Heart right ventricle (tissue), 16 donors: ENCODE measurements around the gene PRDM5. TPM values are rescaled to one million over a fixed set of nuclear protein-coding genes. Genes with fewer than 3 reads are reported as not detected.
A peak's percentile ranks its signal among the peaks of the same experiment; 100 is the strongest.

Experiments used
- ATAC-seq, 8 donors: fragments of 200-7000 bp; cut with Tn5 transposase; one replicate each; pipeline ENCODE4 v1.9.1; 2020; ENCODE audit warnings: mild to moderate bottlenecking in 8 of 8, moderate library complexity in 8 of 8, moderate number of reproducible peaks in 1 of 8
- DNase-seq, 2 donors: peaks; one replicate each; pipeline ENCODE4 v3.0.0-alpha.2; 2020
- H3K27ac ChIP-seq, 10 donors: fragments of 200-600 bp; sonication (generic) in 2 of 10; one replicate each; pipeline versions ENCODE4 v1.5.0 to v1.8.0; 2020 to 2022; ENCODE audit warnings: mild to moderate bottlenecking in 3 of 10
- H3K27me3 ChIP-seq, 7 donors: fragments of 200-600 bp; one replicate each; pipeline ENCODE4 v1.8.0; 2021 to 2022; ENCODE audit warnings: mild to moderate bottlenecking in 2 of 7
- H3K36me3 ChIP-seq, 9 donors: fragments of 200-600 bp; sonication (generic) in 1 of 9; one replicate each; pipeline versions ENCODE4 v1.5.0 to v1.8.0; 2020 to 2022; ENCODE audit warnings: mild to moderate bottlenecking in 2 of 9
- H3K4me1 ChIP-seq, 9 donors: fragments of 200-600 bp; sonication (generic) in 1 of 9; one replicate each; pipeline versions ENCODE4 v1.5.0 to v1.8.0; 2020 to 2022; ENCODE audit warnings: mild to moderate bottlenecking in 4 of 9
- H3K4me3 ChIP-seq, 10 donors: fragments of 200-600 bp; sonication (generic) in 2 of 10; one replicate each; pipeline versions ENCODE4 v1.5.0 to v1.8.0; 2020 to 2022; ENCODE audit warnings: mild to moderate bottlenecking in 7 of 10, moderate library complexity in 2 of 10
- H3K9me3 ChIP-seq, 11 donors: fragments of 200-600 bp in 10 of 11; sonication (generic) in 2 of 11; one replicate each; pipeline versions ENCODE4 v1.5.0 to v1.8.0; 2013 to 2022; ENCODE audit warnings: mild to moderate bottlenecking in 2 of 11, control low read depth in 1 of 11, moderate library complexity in 1 of 11
- CTCF ChIP-seq, 9 donors: fragments of 200-600 bp; sonication (generic) in 2 of 9; IDR thresholded peaks; one replicate each; pipeline versions ENCODE4 v1.5.0 to v1.8.0; 2021 to 2022; ENCODE audit warnings: antibody characterized with exemption in 9 of 9, mild to moderate bottlenecking in 5 of 9, moderate library complexity in 1 of 9
- WGBS, 2 donors: extraction: QIAGEN DNeasy Blood & Tissue Kit; methylation state at CpG; one replicate each; pipeline ENCODE4 v1.1.7; 2013; ENCODE audit warnings: inconsistent platforms in 1 of 2; 5-methylcytosine and 5-hydroxymethylcytosine counted together
- intact Hi-C, 10 donors: fragments of 100-400 bp; cut with DNase I; formaldehyde crosslinking; loops; one replicate each; pipeline versions ENCODE4 v1.11.1 to v1.14.2; 2022
- polyA plus RNA-seq, 2 donors: library from polyadenylated mRNA; stranded (reverse); fragments of 200-250 nt; gene quantifications; one replicate each; pipeline ENCODE4 v1.2.3, GENCODE V29; 2013
- total RNA-seq, 10 donors: library from RNA; stranded (reverse); fragmentation: NEBNext Ultra II Directional in 3 of 10; extraction: Animal tissue kit (Norgen Biotek cat#: 25700) in 3 of 10; gene quantifications; one replicate each; pipeline versions ENCODE4 v1.2.1 to v1.2.4, GENCODE V29; 2021 to 2023
- donor health status: Arrhythmogenic right ventricular cardiomyopathy.
- donor health status: ischemic (EF 13 %, LVEDD 7.1; RV severe dilation, severe dysfunction).
- donor health status: healthy with polysubstance abuse.
- donor health status: DM: no; HTN: yes; CAD: no.
- donor health status: DM: no; HTN: no; CAD: no.
- donor health status: ischemic (EF 25% LVEDD 6.9; RV normal size, moderate dysfunction).
- donor health status: ischemic (EF 25% LVEDD 5.7; RV mildly dilated, moderate dysfunction).
- donor health status: healthy.
- donor health status: DM: yes; HTN: yes; CAD: no.
- donor health status: Ischemic cardiomyopathy.
- donor health status: ischemic (EF 35%, LVEDD 5.7; RV mildly dilated, moderate dysfunction).
- donor health status: nonischemic (EF 11% LVEDD 7.7; RV severe dilation, severe dysfunction).
- donor health status: DM: yes; HTN: yes; CAD: no.
- donor health status: PGD.
- donor health status: ischemic (EF 29% LVEDD 5.4; RV normal size, mild dysfunction).
- donor health status: nonischemic (EF 23%, LVEDD 6.1; RV moderate dilation, normal function).

The PRDM5 gene
- total and polyA plus RNA-seq, 12 donors = 1.5 to 20.5 (median 12.1) TPM

DNA sequence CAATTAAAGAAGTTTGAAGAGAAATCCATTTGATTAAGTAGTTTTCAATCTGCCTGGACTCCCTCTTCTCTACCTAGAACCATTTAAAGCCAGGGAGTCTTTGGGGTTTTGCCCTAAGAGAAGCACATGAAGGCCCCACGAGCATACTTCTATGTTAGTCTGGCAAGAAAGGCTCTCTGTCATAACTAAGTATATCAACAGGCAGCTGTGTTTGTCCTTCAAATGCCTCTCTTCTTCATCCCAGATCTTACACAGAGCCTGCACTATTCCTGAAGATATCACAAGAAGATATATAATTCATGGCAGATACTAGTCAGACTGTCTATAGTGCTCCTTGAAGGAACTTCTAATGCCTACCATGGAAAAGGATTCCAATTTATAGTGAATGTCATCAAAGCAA, 206.2 kb downstream of the PRDM5 start:
- H3K9me3 ChIP-seq = no peaks in the 10 kb centered on the region
- DNase-seq (no peak), ATAC-seq (no peak)
- intact Hi-C loops = loop anchor here in 8 of 10 donors (5.0 to 10.0 kb wide), 5 partner anchors 206 to 552 kb away; partner anchors contain the start of gene PRDM5 (in 6 of the 8)
- no peak overlapping the region for H3K4me3 ChIP-seq
- WGBS, 2 donors = 76 to 95% methylated on average over 1 of the region's 1 CpG
- no peaks in the 10 kb centered on the region for H3K36me3 ChIP-seq
- peaks cover 0 to 17% (median 5%) of the 10 kb centered on the region in 9 donors for H3K4me1 ChIP-seq
- H3K27ac ChIP-seq = no peak overlapping the region
- TF ChIP-seq CTCF (IDR thresholded peaks at IDR 0.05) = no peak
- no peaks in the 10 kb centered on the region for H3K27me3 ChIP-seq

DNA sequence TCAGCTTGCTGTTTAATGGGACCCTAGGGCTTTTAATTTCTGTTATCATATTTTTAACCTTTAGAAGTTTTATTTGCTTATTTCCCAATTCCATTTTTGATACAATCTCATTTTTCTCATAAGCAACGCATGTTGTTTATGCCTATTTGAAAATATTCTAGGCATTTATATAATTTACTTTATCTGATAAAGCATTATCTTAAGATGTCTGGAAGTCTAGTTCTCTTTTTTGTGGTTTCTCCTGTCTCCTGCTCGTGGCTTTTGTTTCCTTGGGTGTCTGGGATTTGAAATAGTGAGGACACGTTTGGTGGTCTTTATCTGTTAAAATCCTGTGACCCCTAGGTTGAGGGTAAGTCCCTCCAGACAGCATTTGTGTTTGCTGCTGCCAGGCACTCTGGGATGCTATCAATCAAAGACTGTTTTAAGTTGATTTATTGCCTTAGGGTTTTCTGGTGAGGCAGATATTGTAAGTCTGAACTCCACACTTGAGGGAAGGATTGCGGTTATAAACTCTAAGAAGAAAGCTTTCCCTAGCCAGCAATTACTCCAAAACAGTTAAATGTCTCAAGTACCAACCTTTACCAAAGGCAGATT, 208.0 kb downstream of the PRDM5 start:
- H3K4me1 ChIP-seq = peaks cover 0 to 7% (median 0%) of the 10 kb centered on the region in 9 donors
- no peak for TF ChIP-seq CTCF (IDR thresholded peaks at IDR 0.05)
- WGBS, 2 donors = 69 to 76% methylated on average over 4 of the region's 4 CpGs
- H3K9me3 ChIP-seq = no peaks in the 10 kb centered on the region
- no peaks in the 10 kb centered on the region for H3K36me3 ChIP-seq
- H3K27ac ChIP-seq = no peak overlapping the region
- no peaks in the 10 kb centered on the region for H3K27me3 ChIP-seq
- intact Hi-C loops = loop anchor here in 8 of 10 donors (5.0 to 10.0 kb wide), 5 partner anchors 208 to 550 kb away; partner anchors contain the start of gene PRDM5 (in 6 of the 8)
- no peak for ATAC-seq
- DNase-seq = no peak
- no peak overlapping the region for H3K4me3 ChIP-seq

DNA sequence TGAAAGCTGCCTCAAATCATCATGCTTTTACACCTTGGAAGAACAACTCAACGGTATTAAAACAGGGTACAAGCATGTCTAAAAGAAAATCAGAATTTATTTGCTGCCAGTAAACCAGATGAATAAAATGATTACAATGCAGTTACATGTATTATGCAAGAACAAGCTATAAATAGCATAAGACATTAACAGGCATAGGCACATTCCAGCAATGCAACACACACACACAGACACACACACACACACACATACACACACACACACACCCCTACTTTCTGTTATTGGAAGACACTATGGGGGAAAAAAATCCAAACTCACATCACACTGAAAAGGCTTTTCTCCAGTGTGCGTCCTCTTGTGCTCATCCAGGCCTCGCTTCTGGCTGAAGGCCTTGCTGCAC, 212.5 kb downstream of the PRDM5 start:
- WGBS, 2 donors = 77 to 80% methylated on average over 3 of the region's 3 CpGs
- no peaks in the 10 kb centered on the region for H3K36me3 ChIP-seq
- intact Hi-C loops = loop anchor here in 7 of 10 donors (10.0 kb wide), 3 partner anchors 215 to 545 kb away; partner anchors contain the start of gene PRDM5 (in 3 of the 7)
- H3K9me3 ChIP-seq = peaks cover 0 to 15% (median 0%) of the 10 kb centered on the region in 11 donors
- no peak overlapping the region for H3K4me3 ChIP-seq
- DNase-seq = no peak
- H3K4me1 ChIP-seq = peaks cover 0 to 6% (median 0%) of the 10 kb centered on the region in 9 donors
- peak in 3 of 8 donors; percentile 56 to 79 (median 59) for ATAC-seq
- H3K27ac ChIP-seq = peak overlapping the region in 3 of 10 donors; percentile 11 to 42 (median 22)
- no peaks in the 10 kb centered on the region for H3K27me3 ChIP-seq
- no peak for TF ChIP-seq CTCF (IDR thresholded peaks at IDR 0.05)

GRCh38 chr4:120704538-120704937, 218.0 kb downstream of the PRDM5 start:
- H3K27me3 ChIP-seq = no peaks in the 10 kb centered on the region
- DNase-seq (no peak), ATAC-seq (peak in 6 of 8 donors; percentile 46 to 92 (median 60))
- H3K9me3 ChIP-seq = peaks cover 0 to 19% (median 0%) of the 10 kb centered on the region in 11 donors
- peak overlapping the region in 1 of 10 donors; percentile 28 for H3K27ac ChIP-seq
- no peak overlapping the region for H3K4me3 ChIP-seq
- H3K36me3 ChIP-seq = no peaks in the 10 kb centered on the region
- intact Hi-C loops = loop anchor here in 1 of 10 donors (10.0 kb wide), 1 partner anchor 390 kb away; no protein-coding TSS in a partner anchor
- 41 to 45% methylated on average over 6 of the region's 6 CpGs for WGBS, 2 donors
- TF ChIP-seq CTCF (IDR thresholded peaks at IDR 0.05) = no peak
- H3K4me1 ChIP-seq = peaks cover 0 to 14% (median 7%) of the 10 kb centered on the region in 9 donors
